Chondrocyte (in vitro differentiated cells): ENCODE data around the gene BORCS5. TPM values are rescaled to one million over a fixed set of nuclear protein-coding genes. Genes with fewer than 3 reads are reported as not detected.
A peak's percentile ranks its signal among the peaks of the same experiment; 100 is the strongest.

Source experiments
- DNase-seq: peaks from one replicate; pipeline ENCODE4 v3.0.0; 2021; ENCODE audit warnings: mixed read lengths, low spot score
- H3K27ac Mint-ChIP-seq: one replicate; pipeline ENCODE4 v1.8.0; 2021; ENCODE audit warnings: mild to moderate bottlenecking, moderate library complexity, mixed read lengths; ENCODE audit not compliant: unreplicated experiment
- H3K27me3 Mint-ChIP-seq: 2 replicates; pipeline ENCODE4 v1.8.0; 2021; ENCODE audit warnings: low read depth, mixed read lengths
- H3K36me3 Mint-ChIP-seq: 2 replicates; pipeline ENCODE4 v1.8.0; 2021; ENCODE audit warnings: low read depth, mixed read lengths
- H3K4me1 Mint-ChIP-seq: 2 replicates; pipeline ENCODE4 v1.8.0; 2021; ENCODE audit warnings: low read depth, mild to moderate bottlenecking, mixed read lengths
- H3K4me3 Mint-ChIP-seq: one replicate; pipeline ENCODE4 v1.8.0; 2021; ENCODE audit warnings: mild to moderate bottlenecking, moderate library complexity, mixed read lengths; ENCODE audit not compliant: unreplicated experiment
- H3K9me3 Mint-ChIP-seq: 2 replicates; pipeline ENCODE4 v1.8.0; 2021; ENCODE audit warnings: low read depth, mixed read lengths
- CTCF ChIP-seq: fragments of 200-600 bp; sonication (generic); IDR thresholded peaks from 2 replicates; pipeline ENCODE4 v1.5.0; 2021; ENCODE audit warnings: antibody characterized with exemption, mild to moderate bottlenecking, moderate library complexity
- total RNA-seq: library from RNA; stranded (reverse); gene quantifications from 3 replicates; pipeline ENCODE4 v1.2.1, GENCODE V29; 2021

Gene BORCS5
- total RNA-seq, 1 donor from 2014 or later: 11.3 TPM

DNA sequence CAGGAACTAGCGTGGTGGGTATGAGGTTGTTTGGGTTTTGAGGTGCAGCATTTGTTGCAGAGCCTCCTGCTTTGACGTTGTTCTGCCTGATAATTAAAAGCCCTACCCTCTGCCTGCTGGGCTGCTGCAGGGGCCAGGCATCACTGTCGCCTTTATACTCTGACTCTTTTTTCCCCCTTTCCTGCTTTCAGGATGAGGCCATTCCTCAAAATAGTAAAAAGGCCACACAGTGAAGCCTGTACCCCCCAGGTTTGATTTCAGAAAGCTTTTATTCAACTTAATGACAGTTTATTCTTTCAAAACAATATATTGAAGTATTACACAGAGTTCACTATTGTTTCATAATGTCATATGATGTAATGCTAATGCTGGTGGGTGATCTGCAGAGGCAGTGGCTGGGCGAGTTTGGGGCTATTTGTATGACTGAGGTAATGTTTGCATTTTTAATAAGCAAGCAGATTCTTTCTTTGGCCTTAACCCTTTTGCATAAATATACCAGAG is 9.1 kb downstream of the BORCS5 start:
- no peak overlapping the region for H3K27ac Mint-ChIP-seq
- no peaks in the 10 kb centered on the region for H3K27me3 Mint-ChIP-seq
- no peaks in the 10 kb centered on the region for H3K9me3 Mint-ChIP-seq
- DNase-seq: no peak
- H3K4me3 Mint-ChIP-seq: no peak overlapping the region
- no peak for TF ChIP-seq CTCF
- peaks cover 6% of the 10 kb centered on the region for H3K36me3 Mint-ChIP-seq
- peaks cover 11% of the 10 kb centered on the region for H3K4me1 Mint-ChIP-seq

DNA sequence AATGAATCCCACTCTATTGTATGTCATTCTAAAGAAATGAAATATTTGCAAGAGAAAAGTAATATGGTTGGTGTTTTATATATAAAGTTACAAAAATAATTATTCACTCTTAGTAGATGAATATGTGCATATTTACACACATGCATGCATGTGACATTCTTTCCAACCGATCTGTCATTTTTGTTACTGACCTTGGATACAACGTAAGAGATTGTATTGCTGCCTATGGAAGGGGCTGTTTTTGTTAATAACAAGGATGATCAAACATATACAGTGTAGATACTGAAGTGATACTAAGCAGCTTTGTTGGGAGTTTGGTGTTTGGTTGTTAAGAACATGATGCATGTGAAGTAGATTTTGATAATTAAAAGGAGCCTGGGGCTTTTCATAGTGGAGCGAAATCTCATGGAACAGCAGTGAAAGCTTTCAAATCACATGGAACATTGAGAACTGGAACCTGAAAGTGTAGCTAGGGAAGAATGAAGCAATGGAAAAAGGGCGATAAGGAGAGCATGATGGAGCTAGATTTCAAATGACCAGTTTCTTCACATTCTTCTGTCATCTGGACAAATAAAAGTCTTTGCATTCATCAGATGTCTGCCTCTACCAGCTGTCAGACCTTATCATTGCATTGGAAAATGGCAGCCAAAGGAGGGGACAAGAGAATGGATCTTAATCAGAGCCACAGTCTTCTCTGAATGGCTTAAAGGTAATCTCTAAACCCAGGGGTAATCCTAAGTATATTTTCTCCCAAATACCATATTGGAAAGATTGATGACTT is 10.0 kb downstream of the BORCS5 start:
- DNase-seq: no peak
- H3K36me3 Mint-ChIP-seq: peaks cover 6% of the 10 kb centered on the region
- no peaks in the 10 kb centered on the region for H3K27me3 Mint-ChIP-seq
- TF ChIP-seq CTCF: no peak
- peaks cover 11% of the 10 kb centered on the region for H3K4me1 Mint-ChIP-seq
- no peaks in the 10 kb centered on the region for H3K9me3 Mint-ChIP-seq
- H3K27ac Mint-ChIP-seq: no peak overlapping the region
- no peak overlapping the region for H3K4me3 Mint-ChIP-seq

GRCh38 chr12:12367482-12367998 is 10.7 kb downstream of the BORCS5 start:
- Mint-ChIP-seq H3K27me3 (no peaks in the 10 kb centered on the region), H3K27ac (no peak overlapping the region), H3K4me1 (peaks cover 11% of the 10 kb centered on the region), H3K36me3 (peaks cover 6% of the 10 kb centered on the region), H3K4me3 (no peak overlapping the region), H3K9me3 (no peaks in the 10 kb centered on the region)
- DNase-seq: no peak
- TF ChIP-seq CTCF: no peak

DNA sequence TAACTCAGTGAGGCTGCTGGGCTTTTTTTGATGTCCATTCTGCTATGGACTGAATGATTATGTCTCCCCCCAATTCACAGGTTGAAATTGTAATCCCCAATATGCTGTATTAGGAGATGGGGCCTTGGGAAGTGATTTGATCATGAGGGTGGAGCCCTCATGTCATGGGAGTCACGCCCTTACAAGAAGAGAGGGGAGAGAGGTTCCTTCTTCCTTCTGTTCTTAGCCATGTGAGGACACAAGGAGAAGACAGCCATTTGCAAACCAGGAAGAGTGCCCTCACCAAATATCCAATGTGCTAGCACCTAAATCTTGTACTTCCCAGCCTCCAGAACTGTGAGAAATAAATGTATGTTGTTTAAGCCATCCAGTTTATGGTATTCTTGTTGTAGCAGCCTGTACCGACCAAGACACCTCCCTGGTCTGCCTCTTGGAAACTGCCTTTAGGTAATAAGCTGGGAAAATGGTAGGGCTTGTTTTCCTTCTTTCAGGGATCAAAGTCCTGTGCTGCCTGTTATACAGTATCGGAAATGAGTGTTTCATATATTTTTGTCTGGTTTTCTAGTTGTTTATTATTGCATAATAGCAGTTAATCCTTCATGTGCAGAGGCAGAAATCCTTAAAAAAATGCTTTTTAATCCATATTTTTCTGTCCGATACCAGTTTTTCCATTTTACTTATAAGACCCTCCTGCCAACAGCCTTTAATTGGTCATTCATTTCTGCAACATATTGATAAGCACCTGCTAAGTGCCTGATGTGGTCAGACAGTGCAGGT is 16.3 kb downstream of the BORCS5 start:
- H3K9me3 Mint-ChIP-seq: no peaks in the 10 kb centered on the region
- H3K27me3 Mint-ChIP-seq: no peaks in the 10 kb centered on the region
- no peak overlapping the region for H3K4me3 Mint-ChIP-seq
- peaks cover 11% of the 10 kb centered on the region for H3K4me1 Mint-ChIP-seq
- no peak for DNase-seq
- H3K36me3 Mint-ChIP-seq: peaks cover 2% of the 10 kb centered on the region
- no peak for TF ChIP-seq CTCF
- H3K27ac Mint-ChIP-seq: no peak overlapping the region

- Mint-ChIP-seq H3K27ac (no peak overlapping the region), H3K4me3 (no peak overlapping the region), H3K4me1 (peaks cover 10% of the 10 kb centered on the region), H3K27me3 (no peaks in the 10 kb centered on the region), H3K36me3 (peaks cover 2% of the 10 kb centered on the region), H3K9me3 (no peaks in the 10 kb centered on the region)
- no peak for DNase-seq
- peak; percentile 90 for TF ChIP-seq CTCF
Observed at GRCh38 chr12:12376646-12377448, 20.0 kb downstream of the BORCS5 start.
